Central memory CD8-positive, alpha-beta T cell (primary cell): ENCODE data around the gene EID2B.

Experiments
- ATAC-seq: fragments of 150-1000 bp; cut with Tn5 transposase; replicated peaks from 2 replicates; pipeline ENCODE4 v1.10.0; 2022; ENCODE audit warnings: mild to moderate bottlenecking, moderate FRiP score, moderate number of reproducible peaks; ENCODE audit not compliant: poor library complexity, severe bottlenecking; ENCODE audit errors: extremely low read depth
- DNase-seq, 2 donors: peaks; one replicate each; pipeline ENCODE4 v3.0.0; 2021; ENCODE audit warnings: low spot score in 2 of 2
- H3K27ac Mint-ChIP-seq: one replicate; pipeline ENCODE4 v1.8.0; 2022; ENCODE audit warnings: low read depth, mild to moderate bottlenecking, moderate library complexity, mixed read lengths
- H3K27me3 Mint-ChIP-seq: one replicate; pipeline ENCODE4 v1.8.0; 2022; ENCODE audit warnings: mixed read lengths
- H3K36me3 Mint-ChIP-seq: one replicate; pipeline ENCODE4 v1.8.0; 2022; ENCODE audit warnings: mild to moderate bottlenecking, moderate library complexity, mixed read lengths; ENCODE audit not compliant: insufficient read depth
- H3K4me1 Mint-ChIP-seq: one replicate; pipeline ENCODE4 v1.8.0; 2022; ENCODE audit warnings: mixed read lengths
- H3K4me3 Mint-ChIP-seq: one replicate; pipeline ENCODE4 v1.8.0; 2022; ENCODE audit warnings: mild to moderate bottlenecking, moderate library complexity, mixed read lengths
- H3K9me3 Mint-ChIP-seq: one replicate; pipeline ENCODE4 v1.8.0; 2022; ENCODE audit warnings: mixed read lengths

The EID2B gene

GRCh38 chr19:39532233-39533002 is at the start of gene EID2B:
Gene EID2B, minus strand, starts transcription at chr19:39532852. Its CDS starts 50 bp downstream, at chr19:39532802.
- Mint-ChIP-seq H3K9me3 (no peaks in the 10 kb centered on the region), H3K4me1 (peaks cover 23% of the 10 kb centered on the region), H3K27me3 (no peaks in the 10 kb centered on the region), H3K27ac (peak within 1 kb of the TSS; percentile 91), H3K36me3 (peaks cover 7% of the 10 kb centered on the region), H3K4me3 (peak within 1 kb of the TSS; percentile 90)
- DNase-seq (peak; percentile 88), ATAC-seq (peak; percentile 90)

GRCh38 chr19:39582442-39582841 is 49.8 kb upstream of the EID2B start:
- no peak overlapping the region for H3K27ac Mint-ChIP-seq
- H3K4me1 Mint-ChIP-seq = no peaks in the 10 kb centered on the region
- H3K9me3 Mint-ChIP-seq = peaks cover 12% of the 10 kb centered on the region
- H3K4me3 Mint-ChIP-seq = no peak overlapping the region
- peaks cover 6% of the 10 kb centered on the region for H3K27me3 Mint-ChIP-seq
- ATAC-seq (no peak), DNase-seq (no peak)
- no peaks in the 10 kb centered on the region for H3K36me3 Mint-ChIP-seq

GRCh38 chr19:39568604-39569003 is 36.0 kb upstream of the EID2B start:
- DNase-seq (no peak), ATAC-seq (no peak)
- H3K27me3 Mint-ChIP-seq = peaks cover 54% of the 10 kb centered on the region
- no peaks in the 10 kb centered on the region for H3K36me3 Mint-ChIP-seq
- no peaks in the 10 kb centered on the region for H3K4me1 Mint-ChIP-seq
- no peak overlapping the region for H3K4me3 Mint-ChIP-seq
- no peak overlapping the region for H3K27ac Mint-ChIP-seq
- no peaks in the 10 kb centered on the region for H3K9me3 Mint-ChIP-seq

- ATAC-seq (no peak), DNase-seq (no peak)
- H3K27ac Mint-ChIP-seq = no peak overlapping the region
- peaks cover 29% of the 10 kb centered on the region for H3K27me3 Mint-ChIP-seq
- no peaks in the 10 kb centered on the region for H3K9me3 Mint-ChIP-seq
- H3K4me1 Mint-ChIP-seq = no peaks in the 10 kb centered on the region
- no peaks in the 10 kb centered on the region for H3K36me3 Mint-ChIP-seq
- no peak overlapping the region for H3K4me3 Mint-ChIP-seq
These were observed 33.4 kb upstream of the EID2B start for GRCh38 chr19:39566064-39566463.

GRCh38 chr19:39563408-39563807 is 30.8 kb upstream of the EID2B start:
- ATAC-seq (no peak), DNase-seq (no peak)
- Mint-ChIP-seq H3K27ac (no peak overlapping the region), H3K4me1 (peaks cover 8% of the 10 kb centered on the region), H3K4me3 (no peak overlapping the region), H3K27me3 (peaks cover 2% of the 10 kb centered on the region), H3K9me3 (no peaks in the 10 kb centered on the region), H3K36me3 (peaks cover 1% of the 10 kb centered on the region)

GRCh38 chr19:39558624-39559117 is 26.0 kb upstream of the EID2B start:
- ATAC-seq = peak; percentile 78
- peak overlapping the region; percentile 87 for H3K27ac Mint-ChIP-seq
- no peaks in the 10 kb centered on the region for H3K9me3 Mint-ChIP-seq
- no peaks in the 10 kb centered on the region for H3K27me3 Mint-ChIP-seq
- peak overlapping the region; percentile 69 for H3K4me3 Mint-ChIP-seq
- H3K4me1 Mint-ChIP-seq = peaks cover 15% of the 10 kb centered on the region
- H3K36me3 Mint-ChIP-seq = peaks cover 1% of the 10 kb centered on the region
- no peak for DNase-seq

- H3K4me3 Mint-ChIP-seq = peak overlapping the region; percentile 69
- peaks cover 15% of the 10 kb centered on the region for H3K4me1 Mint-ChIP-seq
- no peaks in the 10 kb centered on the region for H3K27me3 Mint-ChIP-seq
- peaks cover 1% of the 10 kb centered on the region for H3K36me3 Mint-ChIP-seq
- peak; percentile 84 for ATAC-seq
- H3K9me3 Mint-ChIP-seq = no peaks in the 10 kb centered on the region
- no peak for DNase-seq
- peak overlapping the region; percentile 87 for H3K27ac Mint-ChIP-seq
These were observed 25.4 kb upstream of the EID2B start for GRCh38 chr19:39557811-39558623.

GRCh38 chr19:39555883-39556282 is 23.2 kb upstream of the EID2B start:
- Mint-ChIP-seq H3K27ac (no peak overlapping the region), H3K4me1 (peaks cover 15% of the 10 kb centered on the region), H3K36me3 (peaks cover 1% of the 10 kb centered on the region), H3K4me3 (no peak overlapping the region), H3K9me3 (no peaks in the 10 kb centered on the region), H3K27me3 (no peaks in the 10 kb centered on the region)
- DNase-seq (no peak), ATAC-seq (no peak)

- Mint-ChIP-seq H3K4me1 (peaks cover 15% of the 10 kb centered on the region), H3K27ac (no peak overlapping the region), H3K27me3 (no peaks in the 10 kb centered on the region), H3K4me3 (no peak overlapping the region), H3K9me3 (no peaks in the 10 kb centered on the region), H3K36me3 (peaks cover 1% of the 10 kb centered on the region)
- ATAC-seq (no peak), DNase-seq (no peak)
These were observed 22.2 kb upstream of the EID2B start for GRCh38 chr19:39554701-39555311.

- DNase-seq = no peak
- Mint-ChIP-seq H3K27me3 (no peaks in the 10 kb centered on the region), H3K4me1 (peaks cover 4% of the 10 kb centered on the region), H3K27ac (no peak overlapping the region), H3K4me3 (no peak overlapping the region), H3K9me3 (no peaks in the 10 kb centered on the region), H3K36me3 (no peaks in the 10 kb centered on the region)
- ATAC-seq = no peak
These were observed 20.5 kb upstream of the EID2B start for GRCh38 chr19:39553082-39553652.

- DNase-seq (no peak), ATAC-seq (no peak)
- H3K27ac Mint-ChIP-seq = no peak overlapping the region
- H3K4me3 Mint-ChIP-seq = no peak overlapping the region
- H3K27me3 Mint-ChIP-seq = peaks cover 16% of the 10 kb centered on the region
- H3K9me3 Mint-ChIP-seq = no peaks in the 10 kb centered on the region
- H3K36me3 Mint-ChIP-seq = no peaks in the 10 kb centered on the region
- no peaks in the 10 kb centered on the region for H3K4me1 Mint-ChIP-seq
These were observed 17.5 kb upstream of the EID2B start for GRCh38 chr19:39550197-39550596.

GRCh38 chr19:39546599-39546998 is 13.9 kb upstream of the EID2B start:
- no peak overlapping the region for H3K27ac Mint-ChIP-seq
- peaks cover 16% of the 10 kb centered on the region for H3K27me3 Mint-ChIP-seq
- ATAC-seq = no peak
- no peaks in the 10 kb centered on the region for H3K4me1 Mint-ChIP-seq
- no peak for DNase-seq
- H3K9me3 Mint-ChIP-seq = no peaks in the 10 kb centered on the region
- H3K36me3 Mint-ChIP-seq = no peaks in the 10 kb centered on the region
- H3K4me3 Mint-ChIP-seq = no peak overlapping the region
